Epithelial cell of esophagus (primary cell): ENCODE results near the gene ALX4.

ENCODE experiments used
- DNase-seq: peaks from one replicate; pipeline ENCODE4 v3.0.0; 2010; ENCODE audit warnings: low read depth
- H3K4me3 ChIP-seq: 2 replicates; pipeline ENCODE4 v1.5.1; 2011; ENCODE audit warnings: mild to moderate bottlenecking, low read length, control low read depth
- CTCF ChIP-seq: IDR thresholded peaks from 2 replicates; pipeline ENCODE4 v1.5.1; 2011; ENCODE audit warnings: low read depth, mild to moderate bottlenecking, low read length, control low read depth, inconsistent platforms; ENCODE audit not compliant: insufficient read depth; ENCODE audit errors: missing control alignments

The ALX4 gene

GRCh38 chr11:44332665-44333064, 22.7 kb upstream of the ALX4 start:
- no peak for DNase-seq
- H3K4me3 ChIP-seq = no peak overlapping the region
- no peak for TF ChIP-seq CTCF

GRCh38 chr11:44329472-44330230, 19.7 kb upstream of the ALX4 start:
- no peak for DNase-seq
- H3K4me3 ChIP-seq = no peak overlapping the region
- no peak for TF ChIP-seq CTCF

GRCh38 chr11:44328138-44328660, 18.3 kb upstream of the ALX4 start:
- DNase-seq = no peak
- no peak overlapping the region for H3K4me3 ChIP-seq
- TF ChIP-seq CTCF = no peak

- H3K4me3 ChIP-seq = no peak overlapping the region
- DNase-seq = no peak
- no peak for TF ChIP-seq CTCF
Observed at GRCh38 chr11:44327730-44328129, 17.8 kb upstream of the ALX4 start.

- no peak overlapping the region for H3K4me3 ChIP-seq
- TF ChIP-seq CTCF = no peak
- DNase-seq = peak; percentile 18
Observed at GRCh38 chr11:44326615-44327475, 16.9 kb upstream of the ALX4 start.

GRCh38 chr11:44325698-44326097, 15.8 kb upstream of the ALX4 start:
- DNase-seq = no peak
- no peak overlapping the region for H3K4me3 ChIP-seq
- no peak for TF ChIP-seq CTCF
